ENCODE measurements around the gene FFAR1.
A peak's percentile ranks its signal among the peaks of the same experiment; 100 is the strongest.

The FFAR1 gene, protein sequence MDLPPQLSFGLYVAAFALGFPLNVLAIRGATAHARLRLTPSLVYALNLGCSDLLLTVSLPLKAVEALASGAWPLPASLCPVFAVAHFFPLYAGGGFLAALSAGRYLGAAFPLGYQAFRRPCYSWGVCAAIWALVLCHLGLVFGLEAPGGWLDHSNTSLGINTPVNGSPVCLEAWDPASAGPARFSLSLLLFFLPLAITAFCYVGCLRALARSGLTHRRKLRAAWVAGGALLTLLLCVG (N-terminal part only)

DNA sequence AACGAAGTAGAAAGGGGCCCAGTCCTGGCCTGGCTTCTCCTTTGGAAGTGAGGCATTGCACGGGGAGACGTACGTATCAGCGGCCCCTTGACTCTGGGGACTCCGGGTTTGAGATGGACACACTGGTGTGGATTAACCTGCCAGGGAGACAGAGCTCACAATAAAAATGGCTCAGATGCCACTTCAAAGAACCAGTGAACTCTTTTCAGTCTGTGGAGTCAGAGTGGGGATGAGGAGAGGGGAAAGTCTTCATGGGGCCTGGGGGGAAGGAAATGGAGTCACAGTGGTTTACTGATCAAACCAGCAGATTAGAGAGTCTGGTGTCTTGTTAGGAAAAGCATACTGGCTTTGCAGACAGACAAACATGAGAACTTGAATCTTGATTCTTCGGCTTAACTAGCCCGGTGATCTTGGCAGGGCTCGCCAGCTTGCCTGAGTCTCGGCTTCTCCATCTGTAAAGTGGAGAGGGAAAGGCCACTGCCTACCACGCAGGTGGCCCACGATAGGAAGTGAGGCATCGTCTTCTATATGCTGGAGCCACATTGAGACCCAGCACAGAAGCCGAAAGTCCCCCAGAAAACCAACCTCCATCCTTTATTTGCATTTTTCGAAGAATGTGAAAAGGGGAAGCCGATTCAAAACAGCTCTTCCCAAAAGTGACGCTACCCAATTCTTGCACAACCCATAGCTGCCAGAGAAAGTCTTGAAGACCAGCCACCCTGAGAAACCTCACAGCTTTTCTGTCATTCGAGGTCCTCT lies at the start of gene FFAR1:
TSS of gene FFAR1 (plus strand) at position 732 of the 759 bp plus-strand sequence. CDS start 3,650 bp downstream, outside the sequence.
- DNase-seq, result peak; percentile 41

DNA sequence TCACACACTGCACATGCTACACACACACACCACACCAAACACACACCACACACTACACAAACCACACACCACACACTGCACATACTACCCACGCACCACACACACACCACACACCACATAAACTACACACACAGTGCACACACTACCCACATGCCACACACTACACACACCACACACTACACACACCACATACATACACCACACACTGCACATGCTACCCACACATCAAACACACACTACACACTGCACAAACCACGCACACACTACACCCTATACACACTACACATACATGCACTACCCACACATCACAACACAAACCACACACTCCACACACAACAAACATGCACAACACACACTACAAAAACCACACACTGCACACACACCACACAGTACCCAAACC lies 49.8 kb upstream of the FFAR1 start:
- no peak for DNase-seq

DNA sequence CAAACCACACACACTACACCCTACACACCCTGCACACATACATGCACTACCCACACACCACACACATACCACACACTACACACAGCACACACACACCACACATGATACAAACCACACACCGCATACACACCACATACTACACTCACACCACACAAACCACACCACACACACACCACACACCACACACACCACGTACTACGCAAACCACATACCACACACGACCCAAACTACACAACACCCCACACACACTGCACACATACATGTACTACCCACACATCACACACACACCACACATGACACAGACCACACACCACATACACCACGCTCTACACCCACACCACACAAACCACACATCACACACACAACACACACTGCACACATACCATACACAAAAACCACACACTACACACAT lies 49.1 kb upstream of the FFAR1 start:
- no peak for DNase-seq

DNA sequence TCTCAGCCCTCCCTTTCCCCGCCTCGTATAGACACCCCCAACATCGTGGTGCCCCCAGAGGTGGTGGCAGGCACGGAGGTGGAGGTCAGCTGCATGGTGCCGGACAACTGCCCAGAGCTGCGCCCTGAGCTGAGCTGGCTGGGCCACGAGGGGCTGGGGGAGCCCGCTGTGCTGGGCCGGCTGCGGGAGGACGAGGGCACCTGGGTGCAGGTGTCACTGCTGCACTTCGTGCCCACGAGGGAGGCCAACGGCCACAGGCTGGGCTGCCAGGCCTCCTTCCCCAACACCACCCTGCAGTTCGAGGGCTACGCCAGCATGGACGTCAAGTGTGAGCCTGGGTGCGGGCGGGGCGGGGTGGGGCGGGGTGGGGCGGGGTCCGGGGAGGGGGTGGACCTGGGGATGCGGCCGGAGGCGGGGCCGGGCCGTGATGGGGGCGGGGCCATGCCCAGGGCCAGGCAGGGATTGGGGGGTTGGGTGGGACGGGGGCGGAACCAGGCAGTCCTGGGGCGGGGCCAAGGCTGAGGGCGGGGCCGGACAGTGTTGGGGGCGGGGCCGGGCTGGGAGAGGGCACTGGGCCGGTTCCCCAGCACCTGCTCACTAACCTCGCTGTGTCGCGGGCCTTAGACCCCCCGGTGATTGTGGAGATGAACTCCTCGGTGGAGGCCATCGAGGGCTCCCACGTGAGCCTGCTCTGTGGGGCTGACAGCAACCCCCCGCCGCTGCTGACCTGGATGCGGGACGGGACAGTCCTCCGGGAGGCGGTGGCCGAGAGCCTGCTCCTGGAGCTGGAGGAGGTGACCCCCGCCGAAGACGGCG lies 48.0 kb upstream of the FFAR1 start:
- no peak for DNase-seq

DNA sequence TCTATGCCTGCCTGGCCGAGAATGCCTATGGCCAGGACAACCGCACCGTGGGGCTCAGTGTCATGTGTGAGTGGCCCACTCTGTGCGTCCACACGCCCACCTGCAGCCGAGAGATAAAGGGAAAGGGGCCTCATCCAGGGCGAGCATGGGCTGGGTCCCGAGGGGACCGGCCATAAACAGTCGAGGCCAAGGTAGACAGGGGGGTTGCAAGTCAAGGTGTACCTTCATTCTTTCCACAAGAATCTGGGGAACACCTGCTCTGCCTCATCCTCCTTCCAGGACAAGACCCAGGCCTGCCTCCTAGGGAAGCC lies 47.4 kb upstream of the FFAR1 start:
- DNase-seq, result no peak

DNA sequence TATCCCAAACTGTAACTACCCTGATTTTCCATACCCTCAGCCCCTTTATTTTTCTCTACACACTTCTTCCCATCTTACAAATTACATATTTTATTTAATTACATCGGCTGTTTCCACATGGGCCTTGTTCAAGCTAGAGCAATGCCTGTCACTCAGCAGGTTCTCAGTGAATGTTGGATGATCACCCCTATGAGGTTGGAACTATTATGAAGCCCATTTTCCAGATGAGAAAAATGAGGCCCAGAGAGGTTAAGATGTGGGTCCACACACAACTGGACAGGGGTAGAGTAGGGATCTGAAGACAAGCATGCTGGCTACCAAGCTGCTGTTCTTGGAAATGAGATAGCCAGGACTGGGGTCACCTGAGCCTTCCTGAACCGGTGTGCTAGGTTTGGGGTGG lies 45.7 kb upstream of the FFAR1 start:
- DNase-seq, result no peak

DNA sequence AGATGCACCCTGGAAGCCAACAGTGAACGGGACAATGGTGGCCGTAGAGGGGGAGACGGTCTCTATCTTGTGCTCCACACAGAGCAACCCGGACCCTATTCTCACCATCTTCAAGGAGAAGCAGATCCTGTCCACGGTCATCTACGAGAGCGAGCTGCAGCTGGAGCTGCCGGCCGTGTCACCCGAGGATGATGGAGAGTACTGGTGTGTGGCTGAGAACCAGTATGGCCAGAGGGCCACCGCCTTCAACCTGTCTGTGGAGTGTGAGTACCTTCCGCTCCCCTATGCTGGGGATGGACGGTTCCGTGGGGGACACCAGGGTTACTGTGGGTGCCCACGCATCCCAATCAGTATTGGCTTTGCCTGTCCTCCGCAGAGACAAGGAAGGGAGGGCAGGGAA lies 45.3 kb upstream of the FFAR1 start:
- no peak for DNase-seq

DNA sequence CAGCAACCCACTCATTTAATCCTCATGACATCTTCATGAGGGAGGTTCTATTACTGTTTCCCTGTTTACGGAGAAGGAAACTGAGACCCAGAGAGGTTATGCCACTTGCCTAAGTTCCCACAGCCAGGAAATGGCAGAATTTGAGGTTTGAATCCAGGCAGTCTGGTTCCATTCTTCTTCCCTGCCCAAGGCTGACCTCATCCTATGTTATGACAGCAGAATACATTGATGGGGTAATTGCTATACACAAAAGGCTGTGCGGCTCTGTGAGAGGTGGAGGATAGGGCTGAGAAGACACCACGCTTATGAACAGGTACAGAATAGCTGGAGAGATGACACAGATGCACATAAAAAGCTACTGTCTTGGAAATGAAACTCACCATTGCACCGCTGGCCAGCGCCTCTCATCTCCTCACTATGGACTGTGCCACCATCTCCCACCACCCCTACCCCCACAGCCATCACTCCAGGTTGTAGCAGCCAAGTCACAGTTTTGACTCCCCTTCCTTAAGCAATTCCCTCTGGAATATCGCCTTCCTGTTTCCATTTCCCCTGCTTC lies 44.3 kb upstream of the FFAR1 start:
- DNase-seq, result no peak

DNA sequence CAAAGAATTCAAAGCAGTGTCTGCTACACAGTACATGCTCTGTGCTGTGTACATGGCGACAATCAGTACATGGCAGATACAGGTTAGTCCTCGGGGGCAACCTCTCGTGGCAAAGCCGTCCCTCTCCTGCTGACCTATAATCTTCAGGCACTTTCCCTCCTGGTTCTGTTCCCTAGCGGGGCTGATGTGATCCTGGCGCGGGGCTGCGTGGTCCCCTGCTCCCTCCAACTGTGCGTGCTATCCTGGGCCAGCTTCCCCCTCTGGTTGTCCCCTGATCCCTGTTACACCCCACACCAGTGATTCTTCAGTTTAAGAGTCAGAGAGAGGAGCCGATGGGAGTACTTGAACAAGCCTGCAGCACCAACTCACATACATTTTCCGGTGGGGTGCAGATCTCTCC lies 43.7 kb upstream of the FFAR1 start:
- no peak for DNase-seq

DNA sequence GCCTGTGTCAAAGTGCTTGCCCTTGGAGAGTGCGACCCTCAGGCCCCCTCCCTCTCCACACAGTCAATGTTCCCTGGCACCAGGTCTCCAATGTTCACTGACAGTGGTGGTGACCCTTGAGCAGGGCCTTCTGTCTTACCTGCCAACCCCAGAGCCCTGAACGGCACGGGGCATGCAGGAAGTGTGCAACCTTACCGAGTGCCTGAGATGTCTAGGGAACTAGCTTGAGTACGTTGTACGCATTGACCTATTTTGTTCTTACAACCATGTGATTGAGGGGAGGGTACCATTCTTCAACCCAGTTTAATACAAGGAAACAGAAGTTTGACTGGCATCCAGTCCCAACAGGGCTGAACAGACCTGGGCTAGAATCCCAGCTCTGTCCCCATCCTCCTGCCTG lies 42.5 kb upstream of the FFAR1 start:
- DNase-seq, result no peak

DNA sequence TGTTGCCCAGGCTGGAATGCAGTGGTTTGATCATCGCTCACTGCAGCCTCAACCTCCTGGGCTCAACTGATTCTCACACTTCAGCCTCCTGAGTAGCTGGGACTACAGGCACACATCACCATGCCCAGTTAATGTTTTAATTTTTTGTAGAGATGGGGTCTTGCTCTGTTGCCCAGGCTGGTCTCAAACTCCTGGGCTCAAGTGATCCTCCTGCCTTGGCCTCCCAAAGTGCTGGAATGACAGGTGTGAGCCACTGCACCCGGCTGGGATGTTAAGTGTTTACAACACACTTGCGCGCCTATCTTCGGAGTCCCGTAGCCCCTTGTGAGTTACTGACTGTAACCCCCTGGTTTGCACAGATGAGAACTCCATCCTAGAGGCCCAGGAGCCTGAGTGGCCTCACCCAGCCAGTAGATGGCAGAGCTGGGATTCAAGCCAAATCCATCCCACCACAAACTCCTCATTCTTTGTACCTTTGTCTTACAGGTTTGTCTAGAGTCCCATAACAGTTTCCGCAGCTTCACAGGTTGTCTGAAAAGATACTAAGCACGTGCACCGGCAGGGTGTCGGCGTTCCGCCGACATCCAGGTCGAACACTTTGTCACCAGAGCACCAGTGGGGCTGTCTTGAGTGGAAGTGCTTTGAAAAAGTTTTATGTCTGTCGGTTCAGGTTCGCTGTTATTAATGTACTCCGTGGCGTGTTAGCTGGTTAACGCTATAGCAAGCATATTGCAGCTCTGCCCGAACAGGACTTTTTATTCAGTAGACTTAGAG lies 41.0 kb upstream of the FFAR1 start:
- no peak for DNase-seq

DNA sequence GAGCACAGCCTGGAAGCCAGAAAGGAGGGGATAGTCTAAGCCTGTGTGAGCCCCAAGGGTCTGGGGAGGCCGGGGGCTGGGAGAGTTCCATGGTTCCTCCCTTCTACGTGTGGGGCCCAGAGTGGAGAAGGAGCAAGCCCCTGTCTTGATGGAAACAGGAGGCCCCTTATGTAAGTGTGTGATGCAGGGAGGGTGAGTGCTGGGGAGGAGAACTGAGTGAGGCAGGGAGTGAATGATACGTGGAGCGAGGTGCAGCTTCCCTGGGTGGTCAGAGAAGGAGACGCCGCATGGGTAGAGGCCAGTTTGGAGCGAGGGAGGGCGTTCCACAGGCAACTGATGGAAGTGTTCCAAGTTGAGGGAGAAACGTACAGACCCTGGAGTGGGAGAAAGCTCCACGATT lies 39.8 kb upstream of the FFAR1 start:
- no peak for DNase-seq

DNA sequence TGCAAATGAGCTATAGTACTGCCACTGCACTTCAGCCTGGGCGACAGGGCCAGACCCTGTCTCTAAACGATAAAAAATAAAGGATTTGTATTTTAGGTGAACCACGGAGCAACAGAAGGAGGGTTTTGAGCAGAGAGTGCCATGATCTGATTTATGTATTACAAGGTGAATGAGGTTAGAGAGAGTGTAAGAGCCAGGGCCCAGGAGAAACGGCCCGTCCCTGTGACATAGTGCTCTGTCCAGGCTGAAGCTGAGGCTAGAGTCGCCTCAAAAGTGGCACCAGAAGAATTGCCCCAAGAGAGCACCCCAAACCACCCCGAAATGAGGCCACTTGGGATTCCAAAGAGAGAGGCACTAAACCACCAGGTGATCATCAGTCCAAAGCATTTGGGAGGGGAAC lies 38.8 kb upstream of the FFAR1 start:
- DNase-seq, result no peak

DNA sequence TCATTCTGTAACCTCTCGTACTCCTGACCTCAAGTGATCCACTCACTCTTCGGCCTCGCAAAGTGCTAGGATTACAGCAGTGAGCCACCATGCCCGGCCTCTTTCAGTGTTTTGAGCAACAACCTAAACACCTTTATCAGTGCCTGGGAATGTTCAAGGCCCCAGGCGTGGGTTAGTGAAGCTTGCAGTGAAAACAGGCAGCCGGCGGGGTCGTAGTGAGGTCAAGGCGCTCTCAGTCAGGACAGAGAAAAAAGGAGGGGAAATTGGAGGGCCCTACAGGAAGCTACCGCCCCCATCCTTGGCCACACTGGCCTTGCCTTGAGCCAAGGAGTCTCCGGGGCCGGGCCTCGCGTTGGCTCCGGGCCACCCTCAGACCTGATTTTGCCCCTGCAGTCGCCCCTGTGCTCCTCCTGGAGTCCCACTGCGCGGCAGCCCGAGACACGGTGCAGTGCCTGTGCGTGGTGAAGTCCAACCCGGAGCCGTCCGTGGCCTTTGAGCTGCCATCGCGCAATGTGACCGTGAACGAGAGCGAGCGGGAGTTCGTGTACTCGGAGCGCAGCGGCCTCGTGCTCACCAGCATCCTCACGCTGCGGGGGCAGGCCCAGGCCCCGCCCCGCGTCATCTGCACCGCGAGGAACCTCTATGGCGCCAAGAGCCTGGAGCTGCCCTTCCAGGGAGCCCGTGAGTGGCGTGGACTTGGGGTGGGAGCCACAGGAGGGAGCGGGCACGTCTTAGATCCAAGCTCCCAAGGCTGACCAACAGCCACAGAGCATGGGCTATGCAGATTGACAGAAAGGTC lies 38.0 kb upstream of the FFAR1 start:
- DNase-seq, result no peak

DNA sequence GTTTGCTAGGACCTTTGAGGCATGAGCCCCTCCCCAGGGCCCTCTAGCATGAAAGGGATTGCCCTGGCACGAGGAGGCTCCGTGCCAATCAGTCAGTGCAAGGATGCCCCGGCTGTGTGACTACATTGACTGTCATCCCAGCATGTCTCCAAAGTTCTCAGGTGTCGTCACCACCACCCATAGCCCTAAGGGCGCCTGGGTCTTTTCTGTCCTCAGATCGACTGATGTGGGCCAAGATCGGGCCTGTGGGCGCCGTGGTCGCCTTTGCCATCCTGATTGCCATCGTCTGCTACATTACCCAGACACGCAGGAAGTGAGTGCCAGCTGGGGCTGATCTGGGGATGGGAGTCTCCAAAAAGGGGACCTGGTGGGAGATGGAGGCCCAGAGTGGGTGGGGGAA lies 37.4 kb upstream of the FFAR1 start:
- no peak for DNase-seq

DNA sequence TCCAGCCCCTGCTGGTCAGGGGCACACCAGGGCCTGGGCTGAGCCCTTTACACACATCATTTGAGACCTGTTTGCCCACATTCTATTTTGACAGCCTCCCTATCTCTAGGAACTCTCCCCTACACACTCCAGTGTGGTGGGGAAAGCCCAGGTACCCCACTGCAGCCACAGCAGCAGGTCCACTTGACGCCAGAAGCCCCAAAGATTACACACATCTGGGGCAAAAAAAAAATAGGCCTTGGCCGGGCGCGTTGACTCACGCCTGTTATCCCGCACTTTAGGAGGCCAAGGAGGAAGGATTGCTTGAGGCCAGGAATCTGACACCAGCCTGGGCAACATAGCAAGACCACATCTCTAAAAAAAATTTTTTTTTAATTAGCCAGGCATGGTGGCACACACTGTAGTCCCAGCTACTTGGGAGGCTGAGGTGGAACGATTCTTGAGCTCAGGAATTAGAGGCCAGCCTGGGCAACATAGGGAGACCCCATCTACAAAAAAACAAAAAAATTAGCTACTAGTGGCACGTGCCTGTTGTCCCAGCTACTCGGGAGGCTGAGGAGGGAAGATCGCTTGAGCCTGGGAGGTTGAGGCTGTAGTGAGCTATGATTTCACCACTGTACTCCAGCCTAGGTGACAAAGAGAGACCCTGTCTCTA lies 36.8 kb upstream of the FFAR1 start:
- DNase-seq, result no peak

DNA sequence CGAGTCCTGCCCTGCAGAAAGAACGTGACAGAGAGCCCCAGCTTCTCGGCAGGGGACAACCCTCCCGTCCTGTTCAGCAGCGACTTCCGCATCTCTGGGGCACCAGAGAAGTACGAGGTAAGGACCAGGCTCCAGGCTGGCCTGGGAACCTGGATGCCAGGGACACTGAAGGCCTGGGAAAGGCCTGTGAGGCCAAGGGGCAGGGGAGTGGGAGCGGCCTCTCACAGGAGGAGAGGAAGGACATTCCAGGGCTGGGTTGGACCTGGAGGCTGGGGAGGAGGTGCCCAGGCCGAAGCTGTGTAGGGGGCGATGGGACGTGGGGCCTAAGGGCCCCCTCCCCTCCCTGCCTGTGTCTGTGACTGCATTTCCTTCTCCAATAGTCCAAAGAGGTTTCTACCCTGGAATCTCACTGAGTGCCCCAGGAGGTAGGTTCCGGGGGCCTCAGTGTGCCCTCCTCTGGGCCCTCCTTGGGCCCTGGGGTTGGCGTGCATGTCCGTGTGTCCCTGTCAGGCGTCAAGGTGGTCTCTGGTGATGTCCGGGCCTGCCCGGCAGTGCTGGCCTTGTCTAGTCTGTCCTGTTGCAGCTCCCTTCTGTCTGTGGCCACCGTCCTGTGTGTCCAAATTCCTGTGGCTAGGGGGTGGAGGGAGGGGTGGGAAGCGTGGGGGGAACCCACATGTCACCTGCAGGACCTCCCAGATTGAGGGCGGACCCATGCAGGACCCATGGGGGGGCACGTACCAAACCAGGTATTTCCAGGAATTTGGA lies 35.6 kb upstream of the FFAR1 start:
- DNase-seq, result no peak

DNA sequence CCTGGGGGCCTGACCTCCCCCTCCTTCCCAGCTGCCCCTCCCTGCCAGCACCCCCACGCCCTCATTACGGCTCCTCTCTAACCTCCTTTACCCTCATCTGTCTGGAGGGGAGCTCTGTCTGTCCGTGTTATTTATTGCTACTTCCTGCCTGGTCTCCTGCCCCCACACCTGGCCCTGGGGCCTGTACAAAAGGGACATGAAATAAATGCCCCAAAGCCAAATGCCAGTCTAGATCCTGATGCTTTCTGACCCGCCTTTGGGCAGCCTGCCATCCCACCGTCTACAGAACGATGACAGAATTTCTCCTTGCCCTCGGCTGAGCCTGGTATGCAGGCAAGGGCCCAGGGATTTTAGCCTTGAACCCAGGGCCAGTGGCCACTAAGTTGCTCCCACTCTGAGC lies 34.1 kb upstream of the FFAR1 start:
- no peak for DNase-seq

DNA sequence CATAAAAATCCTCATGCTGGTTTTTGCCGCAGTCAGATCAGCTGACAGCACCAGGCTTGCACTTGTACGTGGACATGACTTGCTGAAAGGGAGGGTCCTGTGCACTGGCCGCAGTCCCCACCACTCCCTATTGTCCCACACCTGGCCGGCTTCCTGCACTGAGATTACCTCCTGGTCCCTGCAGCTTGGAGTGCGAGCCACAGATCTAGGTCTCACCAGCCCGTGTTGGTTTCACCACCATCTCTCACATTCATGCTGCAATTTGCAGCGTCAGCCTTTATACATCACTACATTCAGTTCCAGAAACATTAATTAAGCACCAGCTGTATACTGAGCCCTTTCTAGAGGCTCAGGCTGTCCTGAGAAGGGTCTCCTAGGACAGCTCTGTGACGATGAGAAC lies 33.7 kb upstream of the FFAR1 start:
- DNase-seq, result no peak

DNA sequence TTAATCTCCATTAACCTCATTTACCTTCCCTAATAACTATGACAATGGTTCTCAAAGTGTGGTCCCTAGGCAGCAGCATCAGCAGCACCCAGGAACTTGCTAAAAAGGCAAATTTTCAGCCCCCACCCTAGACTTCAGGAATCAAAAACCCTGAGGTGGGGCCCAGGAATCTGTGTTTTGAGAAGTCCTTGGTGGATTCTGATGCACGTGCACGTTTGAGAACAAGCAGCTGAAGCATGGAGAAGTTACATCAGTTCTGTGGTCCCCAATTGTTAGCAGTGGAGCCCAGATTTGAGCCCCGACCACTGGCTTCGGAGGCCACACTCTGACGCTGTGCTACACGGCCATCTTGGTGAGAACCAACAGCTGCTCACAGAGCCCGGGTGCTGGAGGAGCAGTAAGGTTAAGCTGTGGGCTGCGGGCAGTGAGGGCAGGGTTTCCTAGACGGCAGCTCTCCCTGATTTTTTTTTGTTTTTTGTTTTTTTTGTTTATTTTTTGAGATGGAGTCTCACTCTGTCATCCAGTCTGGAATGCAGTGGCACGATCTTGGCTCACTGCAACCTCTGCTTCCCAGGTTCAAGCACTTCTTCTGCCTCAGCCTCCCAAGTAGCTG lies 32.7 kb upstream of the FFAR1 start:
- no peak for DNase-seq

Measured in stimulated activated naive CD4-positive, alpha-beta T cell treated with Interleukin-2 at 50 U/mL for 16 hours (primary cell).